H1 (cell line): ENCODE data around the gene NBDY. TPM values are rescaled to one million over a fixed set of nuclear protein-coding genes. Genes with fewer than 3 reads are reported as not detected.

ENCODE experiments used
- CTCF ChIA-PET: fragments of 300-600 bp; sonication (Branson Sonifier 250); formaldehyde crosslinking; loops from one replicate; lab custom pipeline; 2021; ENCODE audit not compliant: partially characterized antibody; lab: Charles Lee
- POLR2A ChIA-PET: fragments of 300-600 bp; sonication (Branson Sonifier 250); formaldehyde crosslinking; loops from one replicate; lab custom pipeline; 2021; ENCODE audit warnings: inconsistent platforms; ENCODE audit not compliant: partially characterized antibody; lab: Charles Lee
- DNase-seq, 2 experiments: peaks; one replicate each; pipeline versions ENCODE4 v3.0.0 to v3.0.0-alpha.2; 2010 to 2022; ENCODE audit warnings: low spot score in 2 of 2, low read depth in 1 of 2, mixed read lengths in 1 of 2
- FAIRE-seq: peaks from 2 replicates; lab custom pipeline; 2011; peaks lifted over from hg19 to GRCh38; lab: Jason Lieb, UNC
- H2AFZ ChIP-seq: 2 replicates; pipeline ENCODE4 v1.8.1; 2012; ENCODE audit warnings: low read length, inconsistent platforms
- H2AK5ac ChIP-seq: 2 replicates; pipeline ENCODE4 v1.6.1; 2013; ENCODE audit warnings: low read depth, low read length
- H2BK120ac ChIP-seq: replicated peaks from 2 replicates; pipeline ENCODE3; 2013; ENCODE audit warnings: low read depth, low read length, inconsistent platforms
- H2BK12ac ChIP-seq: 2 replicates; pipeline ENCODE4 v1.6.1; 2013; ENCODE audit warnings: low read depth, low read length
- H2BK15ac ChIP-seq: 2 replicates; pipeline ENCODE4 v1.6.1; 2013; ENCODE audit warnings: low read length
- H2BK20ac ChIP-seq: 2 replicates; pipeline ENCODE4 v1.6.1; 2013; ENCODE audit warnings: low read length
- H2BK5ac ChIP-seq: 2 replicates; pipeline ENCODE4 v1.6.1; 2013; ENCODE audit warnings: low read depth, low read length
- H3K14ac ChIP-seq: 2 replicates; pipeline ENCODE4 v1.6.1; 2013; ENCODE audit warnings: inconsistent platforms; ENCODE audit not compliant: insufficient read length
- H3K18ac ChIP-seq: 2 replicates; pipeline ENCODE4 v1.6.1; 2013; ENCODE audit warnings: low read length; ENCODE audit errors: extremely low read depth
- H3K23ac ChIP-seq: 2 replicates; pipeline ENCODE4 v1.6.1; 2013; ENCODE audit warnings: inconsistent platforms; ENCODE audit not compliant: insufficient read length
- H3K23me2 ChIP-seq: 2 replicates; pipeline ENCODE4 v1.6.1; 2013; ENCODE audit warnings: low read depth, low read length
- H3K27ac ChIP-seq: 2 replicates; pipeline ENCODE4 v1.6.1; 2011; ENCODE audit warnings: low read depth, low read length, inconsistent platforms
- H3K27me3 ChIP-seq, 4 experiments: replicated peaks in 1 of 4; 1 replicate in 1 of 4; 2 replicates in 3 of 4; pipeline versions ENCODE4 v1.6.1 to v1.8.1; 2011 to 2013; ENCODE audit warnings: low read length in 3 of 4, mild to moderate bottlenecking in 3 of 4, inconsistent platforms in 2 of 4, mixed read lengths in 2 of 4, moderate library complexity in 1 of 4; ENCODE audit not compliant: control insufficient read depth in 3 of 4, insufficient read depth in 3 of 4; ENCODE audit errors: extremely low read depth in 1 of 4
- H3K36me3 ChIP-seq, 4 experiments: 2 replicates each; pipeline versions ENCODE4 v1.6.1 to v1.8.1; 2011 to 2013; ENCODE audit warnings: mild to moderate bottlenecking in 4 of 4, low read length in 3 of 4, moderate library complexity in 2 of 4, control low read depth in 1 of 4, inconsistent platforms in 1 of 4; ENCODE audit not compliant: insufficient read depth in 4 of 4, control insufficient read depth in 2 of 4
- H3K4ac ChIP-seq: replicated peaks from 2 replicates; pipeline ENCODE3; 2013; ENCODE audit warnings: low read length, low read depth, mixed read lengths, inconsistent platforms; ENCODE audit not compliant: insufficient read length
- H3K4me1 ChIP-seq, 4 experiments: replicated peaks in 1 of 4; 1 replicate in 1 of 4; 2 replicates in 3 of 4; pipeline versions ENCODE4 v1.6.1 to v1.8.1; 2011 to 2013; ENCODE audit warnings: low read length in 3 of 4, inconsistent platforms in 2 of 4, mixed read lengths in 1 of 4; ENCODE audit not compliant: insufficient read depth in 4 of 4, control insufficient read depth in 3 of 4
- H3K4me2 ChIP-seq, 2 experiments: 2 replicates each; pipeline versions ENCODE4 v1.6.1 to v1.8.1; 2011 to 2013; ENCODE audit warnings: low read depth in 2 of 2, low read length in 2 of 2, control low read depth in 1 of 2, inconsistent platforms in 1 of 2, mild to moderate bottlenecking in 1 of 2; ENCODE audit not compliant: insufficient read depth in 1 of 2
- H3K4me3 ChIP-seq, 4 experiments: fragments of 200-600, 300-600 bp in 1 of 4; sonication (generic), shearing (Covaris generic), sonication (Bioruptor Twin) in 1 of 4; 2 replicates each; pipeline versions ENCODE4 v1.5.1 to v1.8.1; 2011 to 2016; ENCODE audit warnings: low read length in 4 of 4, low read depth in 3 of 4, control low read depth in 2 of 4, inconsistent platforms in 2 of 4, mild to moderate bottlenecking in 2 of 4, mixed read lengths in 1 of 4, moderate library complexity in 1 of 4; ENCODE audit not compliant: insufficient read depth in 2 of 4; ENCODE audit errors: extremely low read depth in 1 of 4
- H3K56ac ChIP-seq: replicated peaks from 2 replicates; pipeline ENCODE3; 2013; ENCODE audit warnings: low read depth, mild to moderate bottlenecking, mixed read lengths, low read length, inconsistent platforms; ENCODE audit not compliant: insufficient read length
- H3K79me1 ChIP-seq: 2 replicates; pipeline ENCODE4 v1.6.1; 2013; ENCODE audit warnings: low read depth, low read length, control low read depth
- H3K79me2 ChIP-seq, 2 experiments: 2 replicates each; pipeline versions ENCODE4 v1.6.1 to v1.8.1; 2012 to 2013; ENCODE audit warnings: low read length in 2 of 2, mild to moderate bottlenecking in 2 of 2, inconsistent platforms in 1 of 2; ENCODE audit not compliant: insufficient read depth in 2 of 2, control insufficient read depth in 1 of 2
- H3K9ac ChIP-seq, 4 experiments: replicated peaks in 1 of 4; 1 replicate in 1 of 4; 2 replicates in 3 of 4; pipeline versions ENCODE4 v1.6.1 to v1.8.1; 2011 to 2013; ENCODE audit warnings: low read depth in 3 of 4, low read length in 3 of 4, control low read depth in 2 of 4, mild to moderate bottlenecking in 2 of 4, moderate library complexity in 2 of 4, inconsistent platforms in 1 of 4; ENCODE audit errors: extremely low read depth in 1 of 4
- H3K9me3 ChIP-seq, 2 experiments: 2 replicates each; pipeline versions ENCODE4 v1.6.1 to v1.8.1; 2012 to 2013; ENCODE audit warnings: mild to moderate bottlenecking in 2 of 2, moderate library complexity in 2 of 2, control low read depth in 1 of 2, inconsistent platforms in 1 of 2, low read depth in 1 of 2, low read length in 1 of 2, mixed read lengths in 1 of 2; ENCODE audit not compliant: insufficient read depth in 2 of 2
- H4K20me1 ChIP-seq, 2 experiments: replicated peaks in 1 of 2; 2 replicates each; pipeline versions ENCODE3 to v1.8.1; 2011 to 2013; ENCODE audit warnings: inconsistent platforms in 2 of 2, low read length in 2 of 2, mild to moderate bottlenecking in 1 of 2; ENCODE audit not compliant: insufficient read depth in 2 of 2, control insufficient read depth in 1 of 2
- H4K5ac ChIP-seq: 2 replicates; pipeline ENCODE4 v1.6.1; 2013; ENCODE audit warnings: low read length, low read depth, mixed read lengths, inconsistent platforms; ENCODE audit not compliant: insufficient read length
- H4K8ac ChIP-seq: 2 replicates; pipeline ENCODE4 v1.8.0; 2013; ENCODE audit warnings: mild to moderate bottlenecking, moderate library complexity, low read length, inconsistent platforms; ENCODE audit not compliant: insufficient read depth; ENCODE audit errors: extremely low read depth
- H4K91ac ChIP-seq: replicated peaks from 2 replicates; pipeline ENCODE3; 2013; ENCODE audit warnings: low read length, mixed read lengths, inconsistent platforms; ENCODE audit not compliant: insufficient read length
- GABPA ChIP-seq: IDR thresholded peaks from 2 replicates; pipeline ENCODE4 v1.6.1; 2011; ENCODE audit warnings: mild to moderate bottlenecking, low read length, moderate library complexity, borderline replicate concordance; ENCODE audit not compliant: insufficient read depth
- whole genome bisulfite sequencing, 2 experiments: shearing (Covaris generic) in 1 of 2; methylation state at CpG; one replicate each; pipeline versions ENCODE4 v1.1.6 to v1.1.7; 2013 to 2015; ENCODE audit warnings: low lambda C conversion rate in 2 of 2, mixed read lengths in 2 of 2, inconsistent platforms in 1 of 2, low coverage in 1 of 2, missing lambda C conversion rate in 1 of 2; ENCODE audit not compliant: insufficient replicate concordance in 2 of 2, insufficient coverage in 1 of 2, insufficient read length in 1 of 2; ENCODE audit errors: extremely low coverage in 1 of 2, missing lambda C conversion rate in 1 of 2; 5-methylcytosine and 5-hydroxymethylcytosine counted together
- polyA plus RNA-seq, 7 experiments: library from polyadenylated mRNA; depleted of rRNA in 3 of 7; stranded (reverse) in 5 of 7; unstranded in 2 of 7; fragments of >200 nt in 5 of 7; fragments of 200-250 nt in 2 of 7; gene quantifications; 1 replicate in 5 of 7; 2 replicates in 1 of 7; 4 replicates in 1 of 7; pipeline versions ENCODE4 v1.2.1 to v1.2.3, GENCODE V29; 2011 to 2013; ENCODE audit warnings: missing spikeins in 2 of 7, mixed read lengths in 2 of 7
- total RNA-seq: library from RNA; stranded (reverse); fragmentation: NEBNext Ultra II Directional; extraction: Animal tissue kit (Norgen Biotek cat#: 25700); gene quantifications from 2 replicates; pipeline ENCODE4 v1.2.1, GENCODE V29; 2021
- TF ChIP-seq, protein P1 (sequence below): IDR thresholded peaks from 2 replicates; pipeline ENCODE4 v1.6.1; 2011; ENCODE audit warnings: low read depth, mild to moderate bottlenecking, low read length; ENCODE audit not compliant: insufficient read depth

Gene NBDY
- total and polyA plus RNA-seq, 2 of the 8 experiments (the other 6 are each of a cell fraction or from before 2014, with no cell fraction given) = 42.3 to 57.8 TPM

GRCh38 chrX:56833626-56834025 is 104.6 kb downstream of the NBDY start:
- no peaks in the 10 kb centered on the region for H3K79me2 ChIP-seq
- FAIRE-seq (no peak), DNase-seq (no peak)
- H3K79me1 ChIP-seq = no peaks in the 10 kb centered on the region
- H4K8ac ChIP-seq = no peak overlapping the region
- H3K9me3 ChIP-seq = no peaks in the 10 kb centered on the region
- H3K36me3 ChIP-seq = no peaks in the 10 kb centered on the region
- no peak overlapping the region for H3K4me2 ChIP-seq
- H2AK5ac ChIP-seq = no peak overlapping the region
- H2BK15ac ChIP-seq = no peak overlapping the region
- H3K23me2 ChIP-seq = no peaks in the 10 kb centered on the region
- H4K91ac ChIP-seq = no peak overlapping the region
- no peaks in the 10 kb centered on the region for H4K20me1 ChIP-seq
- no peak overlapping the region for H4K5ac ChIP-seq
- no peak overlapping the region for H3K27ac ChIP-seq
- H3K4ac ChIP-seq = no peak overlapping the region
- H3K18ac ChIP-seq = no peak overlapping the region
- ChIA-PET POLR2A (no interaction called here), CTCF (no interaction called here)
- no peak overlapping the region for H3K56ac ChIP-seq
- TF ChIP-seq, protein P1, sequence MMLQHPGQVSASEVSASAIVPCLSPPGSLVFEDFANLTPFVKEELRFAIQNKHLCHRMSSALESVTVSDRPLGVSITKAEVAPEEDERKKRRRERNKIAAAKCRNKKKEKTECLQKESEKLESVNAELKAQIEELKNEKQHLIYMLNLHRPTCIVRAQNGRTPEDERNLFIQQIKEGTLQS = no peak
- TF ChIP-seq GABPA = no peak
- H2AFZ ChIP-seq = no peak overlapping the region
- H3K23ac ChIP-seq = no peak overlapping the region
- H3K4me3 ChIP-seq = no peak overlapping the region
- no peak overlapping the region for H2BK120ac ChIP-seq
- H3K4me1 ChIP-seq = 0 out of 7 replicates have a peak, but pooled peaks cover 0 to 2% (median 0%) of the 10 kb centered on the region in 4 experiments
- 96% methylated on average over 2 of the region's 2 CpGs; no CpG with 5 or more reads in 1 of the 2 experiments for WGBS, 2 experiments
- H2BK5ac ChIP-seq = no peak overlapping the region
- H3K9ac ChIP-seq = no peak overlapping the region
- no peak overlapping the region for H2BK20ac ChIP-seq
- no peaks in the 10 kb centered on the region for H3K27me3 ChIP-seq
- H3K14ac ChIP-seq = no peak overlapping the region
- H2BK12ac ChIP-seq = no peak overlapping the region
